Fibroblast of lung (primary cell): ENCODE data around the gene PWWP2B.

Experiments
- EZH2 ChIP-seq: IDR thresholded peaks from 2 replicates; pipeline ENCODE4 v1.5.1; 2012; ENCODE audit warnings: low read length, control low read depth, mild to moderate bottlenecking; ENCODE audit errors: missing control alignments
- TF ChIP-seq, protein P1 (sequence below), 2 donors: IDR thresholded peaks in 1 of 2; conservative IDR thresholded peaks in 1 of 2; 1 replicate in 1 of 2; 2 replicates in 1 of 2; pipeline ENCODE4 v1.5.1; 2011 to 2012; ENCODE audit warnings: low read length in 2 of 2, control low read depth in 1 of 2, inconsistent platforms in 1 of 2, low read depth in 1 of 2, mild to moderate bottlenecking in 1 of 2

DNA sequence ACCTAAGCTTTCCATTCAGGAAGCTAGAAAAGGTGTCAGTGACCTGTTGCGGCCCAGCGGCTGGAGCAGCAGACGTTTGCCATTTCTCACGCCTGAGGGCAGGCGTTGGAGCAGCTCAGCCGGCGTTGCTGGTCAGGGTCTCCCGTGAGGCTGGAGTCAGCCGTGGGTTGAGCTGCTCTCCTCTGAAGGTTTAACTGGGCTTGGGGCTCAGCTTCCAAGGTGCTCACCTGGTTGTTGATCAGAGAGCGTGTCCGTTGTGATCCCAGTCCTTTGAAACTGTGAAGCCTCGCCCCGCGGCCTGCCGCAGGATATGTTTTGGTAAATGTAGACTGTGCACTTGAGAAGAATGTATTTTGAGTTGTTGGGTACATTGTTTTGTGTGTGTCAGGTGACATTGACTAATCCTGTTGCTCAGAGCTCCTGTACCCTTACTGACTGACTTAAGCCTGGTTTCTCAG, 20.6 kb upstream of the PWWP2B start:
- TF ChIP-seq, protein P1, sequence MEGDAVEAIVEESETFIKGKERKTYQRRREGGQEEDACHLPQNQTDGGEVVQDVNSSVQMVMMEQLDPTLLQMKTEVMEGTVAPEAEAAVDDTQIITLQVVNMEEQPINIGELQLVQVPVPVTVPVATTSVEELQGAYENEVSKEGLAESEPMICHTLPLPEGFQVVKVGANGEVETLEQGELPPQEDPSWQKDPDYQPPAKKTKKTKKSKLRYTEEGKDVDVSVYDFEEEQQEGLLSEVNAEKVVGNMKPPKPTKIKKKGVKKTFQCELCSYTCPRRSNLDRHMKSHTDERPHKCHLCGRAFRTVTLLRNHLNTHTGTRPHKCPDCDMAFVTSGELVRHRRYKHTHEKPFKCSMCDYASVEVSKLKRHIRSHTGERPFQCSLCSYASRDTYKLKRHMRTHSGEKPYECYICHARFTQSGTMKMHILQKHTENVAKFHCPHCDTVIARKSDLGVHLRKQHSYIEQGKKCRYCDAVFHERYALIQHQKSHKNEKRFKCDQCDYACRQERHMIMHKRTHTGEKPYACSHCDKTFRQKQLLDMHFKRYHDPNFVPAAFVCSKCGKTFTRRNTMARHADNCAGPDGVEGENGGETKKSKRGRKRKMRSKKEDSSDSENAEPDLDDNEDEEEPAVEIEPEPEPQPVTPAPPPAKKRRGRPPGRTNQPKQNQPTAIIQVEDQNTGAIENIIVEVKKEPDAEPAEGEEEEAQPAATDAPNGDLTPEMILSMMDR (conservative IDR thresholded peaks at IDR 0.05 in 1 of 2, IDR thresholded peaks at IDR 0.05 in 1 of 2; ENCODE audit: low read depth in 1 of 2, low read length in 2 of 2): no peak
- no peak for TF ChIP-seq EZH2
